Panc1 (cell line): ENCODE data around the gene ARRB2.

ENCODE experiments used
- CTCF ChIP-seq: fragments of 450-650 bp; IDR thresholded peaks from 2 replicates; pipeline ENCODE4 v1.5.1; 2017; ENCODE audit warnings: mild to moderate bottlenecking
- POLR2AphosphoS5 ChIP-seq: IDR thresholded peaks from 2 replicates; pipeline ENCODE4 v1.6.1; 2012; ENCODE audit warnings: mild to moderate bottlenecking, low read depth, low read length, moderate library complexity
- REST ChIP-seq, 2 experiments: IDR thresholded peaks; 2 replicates each; pipeline ENCODE4 v1.6.1; 2011 to 2012; ENCODE audit warnings: low read depth in 2 of 2, control low read depth in 1 of 2, low read length in 1 of 2, mild to moderate bottlenecking in 1 of 2, moderate library complexity in 1 of 2; ENCODE audit not compliant: insufficient read depth in 1 of 2

- TF ChIP-seq CTCF = no peak
- no peak for TF ChIP-seq REST (IDR thresholded peaks at IDR 0.05; ENCODE audit: insufficient read depth in 1 of 2, low read depth in 2 of 2, low read length in 1 of 2)
- no peak for TF ChIP-seq POLR2AphosphoS5
Observed at GRCh38 chr17:4710693-4711634, 532 bp downstream of the ARRB2 start.
